Measurements from ENCODE around the gene RASSF3.
"Not testable (repeated sequence)": the region's sequence is repeated elsewhere in the genome, so short reads cannot be mapped to it uniquely, and the experiment has no call there.

RASSF3 gene

DNA sequence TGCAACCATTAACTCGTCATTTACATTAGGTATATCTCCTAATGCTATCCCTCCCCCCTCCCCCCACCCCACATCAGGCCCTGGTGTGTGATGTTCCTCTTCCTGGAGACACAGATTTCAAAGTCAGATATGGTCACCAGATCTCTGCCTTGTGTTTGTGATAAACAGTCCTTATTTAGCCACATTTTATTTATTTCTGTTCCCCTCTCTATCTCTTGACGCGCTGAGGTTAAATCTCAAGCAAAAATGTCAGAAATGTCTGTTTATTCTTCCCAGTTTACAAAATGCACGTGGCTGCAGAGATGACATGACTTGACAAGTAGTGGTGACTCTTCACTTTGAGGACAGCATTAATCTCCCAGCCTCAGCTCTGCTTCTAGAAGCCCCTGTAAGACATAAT, 11.5 kb upstream of the RASSF3 start:
- no peak for FAIRE-seq

DNA sequence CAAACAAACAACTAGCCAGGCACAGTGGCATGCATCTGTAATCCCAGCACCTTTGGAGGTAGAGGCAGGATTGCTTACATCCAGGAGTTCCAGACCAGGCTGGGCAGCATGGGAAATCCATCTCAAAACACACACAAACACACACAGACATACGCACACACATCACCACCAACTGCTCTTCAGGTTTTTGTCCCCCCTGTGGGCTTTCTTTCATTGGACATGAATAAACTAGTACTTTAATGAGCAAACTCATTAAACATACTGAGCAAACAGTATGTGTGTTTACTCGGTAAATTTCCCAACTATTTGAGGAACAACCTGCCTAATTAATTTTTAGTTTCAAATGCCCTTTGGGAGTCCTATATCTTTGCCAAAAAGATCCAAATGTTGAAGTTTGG, 10.1 kb upstream of the RASSF3 start:
- no peak for FAIRE-seq

- FAIRE-seq, result no peak
Observed at GRCh38 chr12:64603183-64603841, 7.0 kb upstream of the RASSF3 start.

GRCh38 chr12:64608901-64609535, 1.3 kb upstream of the RASSF3 start:
- FAIRE-seq, result no peak

GRCh38 chr12:64609536-64610078, 688 bp upstream of the RASSF3 start:
- no peak for FAIRE-seq

DNA sequence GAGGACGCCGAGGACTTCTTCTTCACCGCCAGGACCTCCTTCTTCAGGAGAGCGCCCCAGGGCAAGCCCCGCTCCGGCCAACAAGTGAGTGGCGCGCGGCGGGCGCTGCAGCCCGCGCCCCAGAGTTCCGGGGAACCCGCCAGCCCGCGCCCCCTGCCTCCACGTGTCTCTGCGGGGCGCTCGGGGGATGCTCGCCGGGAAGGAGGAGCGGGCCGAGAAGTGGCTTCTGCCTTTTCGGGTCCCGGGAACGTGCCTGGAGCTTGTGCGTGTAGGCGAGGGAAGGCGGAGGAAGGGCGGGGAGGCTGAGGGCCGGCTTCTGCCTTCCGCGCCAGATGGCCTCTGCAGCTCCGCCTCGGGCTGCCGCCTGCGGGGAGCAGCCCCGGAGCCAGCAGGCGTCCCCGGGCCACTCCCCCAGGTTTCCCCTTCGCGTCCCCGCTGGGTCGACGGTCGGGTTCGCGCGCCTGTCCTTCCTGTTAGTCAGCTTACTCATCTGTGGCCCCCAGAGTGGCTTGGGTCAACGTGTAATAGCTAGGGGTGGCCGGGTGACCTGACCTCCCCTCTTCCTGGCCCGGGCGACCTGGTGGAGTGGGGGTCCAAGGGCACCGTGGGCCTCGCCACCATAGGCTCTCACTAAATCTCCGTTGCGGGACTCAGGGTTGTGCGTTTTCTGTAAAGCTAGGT, 505 bp downstream of the RASSF3 start:
- FAIRE-seq, result no peak

- FAIRE-seq, result no peak
Observed at GRCh38 chr12:64611341-64612284, 1.3 kb downstream of the RASSF3 start.

DNA sequence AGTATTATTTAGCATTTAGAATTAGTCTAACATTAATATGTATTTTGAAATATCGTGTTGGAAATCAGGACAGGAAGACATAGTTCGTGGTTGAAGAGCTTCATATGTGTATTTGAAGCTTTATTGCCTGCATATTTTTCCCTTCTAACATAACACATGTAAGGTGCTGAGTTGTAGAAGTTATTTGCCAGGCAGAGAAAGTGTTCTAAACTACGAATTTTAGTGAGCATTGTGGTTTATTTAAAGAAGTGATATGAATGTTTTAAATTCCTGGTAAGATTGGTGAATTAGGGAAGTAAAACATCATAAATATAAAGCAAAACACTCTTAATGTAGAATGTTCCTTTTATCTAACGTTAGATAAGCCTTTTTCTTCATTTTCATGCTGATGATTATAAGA, 2.5 kb downstream of the RASSF3 start:
- FAIRE-seq, result no peak

DNA sequence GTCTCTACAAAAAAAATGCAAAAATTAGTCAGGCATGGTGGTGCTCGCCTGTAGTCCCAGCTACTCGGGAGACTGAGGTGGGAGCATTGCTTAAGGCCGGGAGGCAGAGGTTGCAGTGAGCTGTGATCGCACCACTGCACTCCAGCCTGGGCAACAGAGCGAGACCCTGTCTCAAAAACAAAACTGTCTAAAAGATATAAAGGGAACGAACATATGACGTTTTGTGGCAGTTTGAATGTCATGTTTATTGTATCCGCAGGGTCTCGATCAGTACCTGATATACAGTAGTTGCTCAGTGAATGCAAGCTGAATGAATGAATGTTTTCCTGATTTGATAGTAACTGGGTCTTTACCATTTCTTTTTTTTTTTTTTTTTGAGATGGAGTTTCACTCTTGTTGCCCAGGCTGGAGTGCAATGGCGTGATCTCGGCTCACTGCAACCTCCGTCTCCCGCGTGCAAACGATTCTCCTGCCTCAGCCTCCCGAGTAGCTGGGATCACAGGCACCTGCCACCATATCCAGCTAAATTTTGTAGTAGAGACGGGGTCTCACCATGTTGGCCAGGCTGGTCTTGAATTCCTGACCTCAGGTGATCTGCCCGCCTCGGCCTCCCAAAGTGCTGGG, 3.6 kb downstream of the RASSF3 start:
- FAIRE-seq, result not testable (repeated sequence)

DNA sequence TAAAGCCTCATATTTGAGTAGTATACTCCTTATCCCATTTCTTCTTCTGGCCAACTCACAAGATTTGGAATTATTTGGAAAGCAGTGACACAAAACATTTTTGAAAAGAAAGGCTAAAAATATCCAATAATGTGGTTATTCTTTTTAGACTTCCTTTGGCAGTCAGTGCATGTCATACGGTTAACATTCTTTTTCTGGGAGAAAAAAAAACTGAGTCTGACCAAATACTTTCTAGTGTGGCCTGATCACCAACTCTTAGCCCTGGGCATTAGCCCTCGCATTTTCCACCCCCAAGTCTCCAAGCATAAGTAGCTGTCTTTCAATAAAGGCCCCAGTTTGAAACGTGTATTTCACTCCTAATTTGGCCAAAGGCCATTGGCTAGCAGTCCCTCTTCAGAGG, 5.9 kb downstream of the RASSF3 start:
- no peak for FAIRE-seq

DNA sequence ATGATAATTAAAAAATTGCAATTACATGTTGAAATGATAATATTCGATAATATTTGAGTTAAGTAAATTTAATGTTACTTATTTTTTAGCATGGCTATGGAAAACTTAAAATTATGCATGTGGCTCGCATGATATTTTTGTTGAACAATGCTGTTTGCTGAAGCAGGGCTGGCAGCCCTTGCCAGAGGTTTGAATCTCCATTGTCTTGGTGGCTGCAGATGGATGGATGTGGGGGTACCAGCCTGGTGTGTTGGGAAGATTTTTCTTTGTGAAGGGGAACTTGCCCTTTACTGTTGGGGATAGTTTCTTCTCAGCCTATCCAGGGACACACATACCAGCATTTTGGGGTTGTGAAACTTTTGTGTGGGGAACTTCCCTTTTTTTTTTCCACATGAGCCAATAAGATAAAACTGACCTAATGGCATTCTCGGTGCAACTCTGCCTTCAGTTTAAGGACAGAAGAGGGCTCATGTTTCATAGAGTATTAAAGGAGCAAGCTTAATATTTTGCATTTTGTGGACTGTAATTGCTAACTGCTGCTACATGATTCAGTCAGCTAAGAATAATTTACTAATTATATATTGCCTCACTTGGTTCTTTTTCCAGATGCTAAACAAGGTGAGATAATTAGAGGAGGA, 8.8 kb downstream of the RASSF3 start:
- FAIRE-seq, result no peak

DNA sequence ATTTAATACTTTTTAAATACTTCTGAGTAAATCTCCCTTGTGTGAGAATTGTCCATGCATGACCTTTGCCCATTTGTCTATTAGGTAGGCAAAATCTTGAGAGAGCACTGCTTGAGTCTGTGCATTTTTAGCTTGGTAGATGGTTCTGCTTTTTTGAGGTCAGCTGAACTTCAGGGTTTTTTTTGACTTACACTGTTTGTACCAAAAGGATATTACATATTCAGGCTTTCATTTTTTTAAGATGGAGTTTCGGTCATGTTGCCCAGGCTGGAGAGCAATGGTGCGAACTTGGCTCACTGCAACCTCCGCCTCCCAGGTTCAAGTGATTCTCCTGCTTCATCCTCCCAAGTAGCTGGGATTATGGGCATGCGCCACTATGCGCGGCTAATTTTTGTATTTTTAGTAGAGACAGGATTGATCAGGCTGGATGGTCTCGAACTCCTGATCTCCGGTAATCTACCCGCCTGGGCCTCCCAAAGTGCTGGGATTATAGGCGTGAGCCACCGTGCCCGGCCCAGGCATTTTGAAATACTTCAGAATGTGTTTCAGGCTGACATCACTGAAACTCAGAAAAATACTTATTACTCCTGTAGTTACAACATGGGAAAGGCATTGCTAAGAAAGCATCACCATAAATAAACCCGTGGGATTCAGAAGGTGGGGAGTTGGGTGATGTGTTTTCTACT, 11.1 kb downstream of the RASSF3 start:
- no peak for FAIRE-seq

DNA sequence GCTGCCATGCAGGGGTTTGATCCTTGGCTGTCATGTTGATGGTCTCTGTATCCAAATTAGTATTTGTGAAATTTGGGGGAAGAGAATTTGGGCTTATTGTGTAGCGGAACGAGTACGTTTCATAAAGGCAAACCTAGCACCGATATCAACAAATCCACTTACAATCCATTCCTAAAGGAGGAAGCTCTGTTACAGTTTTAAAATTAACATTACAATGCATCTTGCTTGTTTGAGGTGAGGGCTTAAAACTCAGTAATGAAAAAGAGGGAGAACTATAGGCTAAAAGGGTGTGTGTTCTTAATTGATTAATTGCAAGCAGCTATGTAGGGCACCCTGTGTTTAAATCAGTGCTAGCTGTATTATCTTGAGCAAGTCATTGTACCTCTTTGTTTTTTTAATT, 13.7 kb downstream of the RASSF3 start:
- FAIRE-seq, result no peak

DNA sequence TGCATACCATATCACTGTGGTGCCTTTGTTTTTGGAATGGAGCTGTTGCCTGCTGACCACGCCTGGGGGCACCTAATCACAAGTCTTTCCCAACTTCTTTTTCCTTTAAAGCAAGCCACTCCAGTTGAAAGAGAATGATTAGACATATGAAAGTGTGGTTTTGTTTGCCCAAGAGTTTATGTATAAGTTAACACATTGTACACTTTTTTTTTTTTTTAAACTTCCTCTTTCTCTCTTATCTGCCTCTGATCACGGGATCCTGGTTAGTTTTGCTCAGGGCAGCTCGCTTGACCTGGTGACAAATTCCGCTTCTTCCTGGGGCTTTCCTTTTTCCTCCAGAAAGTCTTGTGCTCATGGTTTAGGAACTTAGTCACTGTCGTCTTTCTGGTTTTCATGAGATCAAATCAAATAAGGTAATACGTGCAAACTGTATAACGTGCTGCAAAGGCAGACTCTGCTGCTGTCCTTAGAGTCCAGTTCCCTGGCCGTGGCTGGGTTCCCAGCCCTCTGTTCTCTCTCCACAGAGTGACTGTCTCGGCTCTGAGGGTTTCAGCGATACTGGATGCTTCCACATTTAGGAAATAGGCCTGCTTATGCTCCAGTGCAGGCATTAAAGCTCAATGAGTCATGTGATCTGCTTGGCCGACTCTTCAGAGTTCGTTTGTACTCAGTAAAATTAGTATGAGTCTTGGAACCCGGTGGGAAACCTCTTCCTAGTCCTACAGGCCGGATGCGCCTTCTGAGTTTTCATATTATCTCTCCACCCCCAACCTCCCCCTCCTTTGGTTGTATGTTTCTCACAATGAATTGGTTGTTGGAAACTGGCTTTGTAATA, 15.2 kb downstream of the RASSF3 start:
- FAIRE-seq, result no peak

GRCh38 chr12:64626588-64626987, 16.3 kb downstream of the RASSF3 start:
- FAIRE-seq, result not testable (repeated sequence)

DNA sequence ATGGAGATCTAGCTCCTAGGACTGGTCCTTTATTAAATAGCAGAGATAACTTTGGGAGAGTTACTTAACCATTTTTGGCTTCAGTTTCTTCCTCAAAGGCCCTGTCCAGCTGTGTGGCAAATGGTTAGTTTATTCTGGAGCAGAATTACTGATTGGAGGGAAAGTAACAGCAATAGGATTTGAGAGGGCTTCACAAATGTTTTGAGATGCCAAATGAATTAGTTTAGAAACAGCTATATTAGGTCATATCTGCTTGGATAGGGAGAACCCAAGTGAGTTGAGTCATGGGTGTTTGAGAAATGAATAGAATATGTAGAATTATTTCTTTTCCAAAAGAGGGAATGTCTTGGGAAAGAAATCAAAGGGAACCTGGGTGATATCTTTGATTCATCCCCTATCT, 17.5 kb downstream of the RASSF3 start:
- FAIRE-seq, result no peak

- no peak for FAIRE-seq
Observed at GRCh38 chr12:64631197-64631596, 20.9 kb downstream of the RASSF3 start.

DNA sequence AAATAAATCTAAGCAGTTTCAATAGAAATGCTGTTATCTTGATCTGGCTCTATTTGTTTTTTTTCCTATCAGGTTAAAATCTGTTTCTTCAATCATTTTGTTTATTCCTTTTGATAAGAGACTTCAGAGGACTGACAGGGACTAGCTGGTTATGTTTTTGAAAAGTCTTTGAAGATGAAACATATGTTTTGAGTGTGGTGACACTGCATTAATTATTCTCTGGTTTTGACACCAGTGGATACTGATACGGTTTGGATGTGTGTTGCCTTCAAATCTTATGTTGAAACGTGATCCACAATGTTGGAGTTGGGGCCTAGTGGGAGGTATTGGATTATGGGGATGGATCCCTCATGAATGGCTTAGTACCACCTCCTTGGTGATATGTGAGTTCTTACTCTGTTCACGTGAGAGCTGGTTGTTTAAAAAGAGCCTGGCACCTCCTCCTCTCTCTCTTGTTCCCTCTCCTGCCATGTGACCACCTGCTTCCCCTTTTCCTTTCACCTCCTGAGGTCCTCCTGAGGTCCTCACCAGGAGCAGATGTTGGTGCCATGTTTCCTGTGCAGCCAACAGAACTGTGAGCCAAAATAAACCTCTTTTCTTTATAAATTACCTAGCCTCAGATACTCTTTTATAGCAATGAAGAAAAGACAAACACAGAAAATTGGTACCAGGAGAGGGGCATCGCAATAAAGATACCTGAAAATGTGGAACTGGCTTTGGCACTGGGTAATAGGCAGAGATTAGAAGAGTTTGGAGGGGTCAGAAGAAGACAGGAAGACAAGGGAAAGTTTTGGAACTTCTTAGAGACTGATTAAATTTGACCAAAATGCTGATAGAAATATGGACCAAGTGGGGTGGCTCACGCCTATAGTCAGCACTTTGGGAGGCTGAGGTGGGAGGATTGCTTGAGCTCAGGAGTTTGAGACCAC, 23.0 kb downstream of the RASSF3 start:
- FAIRE-seq, result no peak

GRCh38 chr12:64633940-64634337, 23.6 kb downstream of the RASSF3 start:
- FAIRE-seq, result no peak
